Skeletal muscle tissue (tissue), 4 donors: Measurements from ENCODE around the gene NDUFAB1. TPM values are rescaled to one million over a fixed set of nuclear protein-coding genes. Genes with fewer than 3 reads are reported as not detected.

Source experiments
- H3K27ac ChIP-seq: one replicate; pipeline ENCODE4 v1.7.0; 2013; ENCODE audit warnings: mild to moderate bottlenecking, low read depth, low read length, inconsistent platforms
- H3K27me3 ChIP-seq, 3 donors: one replicate each; pipeline ENCODE4 v1.7.0; 2013; ENCODE audit warnings: low read length in 3 of 3; ENCODE audit not compliant: control insufficient read depth in 3 of 3, insufficient read depth in 3 of 3
- H3K36me3 ChIP-seq, 3 donors: one replicate each; pipeline ENCODE4 v1.7.0; 2013; ENCODE audit warnings: low read length in 3 of 3; ENCODE audit not compliant: control insufficient read depth in 3 of 3, insufficient read depth in 3 of 3
- H3K4me1 ChIP-seq, 3 donors: one replicate each; pipeline ENCODE4 v1.7.0; 2013; ENCODE audit warnings: low read length in 3 of 3, mild to moderate bottlenecking in 3 of 3; ENCODE audit not compliant: control insufficient read depth in 3 of 3, insufficient read depth in 3 of 3
- H3K4me3 ChIP-seq, 3 donors: one replicate each; pipeline ENCODE4 v1.7.0; 2013; ENCODE audit warnings: low read length in 3 of 3
- H3K9ac ChIP-seq, 3 donors: one replicate each; pipeline ENCODE4 v1.7.0; 2013; ENCODE audit warnings: low read length in 3 of 3, mild to moderate bottlenecking in 3 of 3, moderate library complexity in 2 of 3, low read depth in 1 of 3
- H3K9me3 ChIP-seq, 3 donors: one replicate each; pipeline ENCODE4 v1.7.0; 2013; ENCODE audit warnings: low read length in 3 of 3; ENCODE audit not compliant: control insufficient read depth in 3 of 3
- total RNA-seq: library from RNA; depleted of rRNA; stranded (reverse); fragments of >200 nt; gene quantifications from one replicate; pipeline ENCODE4 v1.2.3, GENCODE V29; 2014
- donor health status: Osteomylitis.

Gene NDUFAB1
- total RNA-seq, 1 donor from 2014 or later = 111 TPM

- peaks cover 0 to 5% (median 4%) of the 10 kb centered on the region in 3 donors for H3K4me1 ChIP-seq
- H3K9ac ChIP-seq = no peak overlapping the region
- peaks cover 28 to 50% (median 35%) of the 10 kb centered on the region in 3 donors for H3K36me3 ChIP-seq
- no peak overlapping the region for H3K27ac ChIP-seq
- H3K9me3 ChIP-seq = no peaks in the 10 kb centered on the region
- H3K27me3 ChIP-seq = no peaks in the 10 kb centered on the region
- H3K4me3 ChIP-seq = no peak overlapping the region
Observed at GRCh38 chr16:23537390-23537789, 58.7 kb downstream of the NDUFAB1 start.

DNA sequence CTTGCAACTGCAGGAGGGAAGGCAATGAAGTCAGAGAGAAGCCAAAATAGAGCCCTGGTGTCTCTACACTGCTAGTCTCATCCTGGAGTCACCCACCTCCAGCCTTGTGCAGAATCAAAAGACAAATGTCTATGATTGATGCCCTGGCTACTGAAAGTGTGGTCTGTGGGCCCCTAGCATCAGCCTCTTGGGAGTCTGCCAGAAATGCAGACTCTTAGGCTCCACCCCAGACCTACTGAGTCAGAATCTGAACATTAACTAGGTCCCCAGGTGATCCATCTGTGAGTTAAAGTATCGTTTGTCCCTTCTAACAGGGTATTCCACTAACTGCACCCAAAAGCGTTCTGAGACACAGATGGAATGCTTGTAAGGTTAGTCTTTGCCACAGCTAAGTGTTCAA, 60.2 kb downstream of the NDUFAB1 start:
- Histone ChIP-seq H3K4me3 (no peak overlapping the region), H3K36me3 (peaks cover 34 to 57% (median 40%) of the 10 kb centered on the region in 3 donors), H3K9me3 (no peaks in the 10 kb centered on the region), H3K4me1 (peaks cover 0 to 5% (median 4%) of the 10 kb centered on the region in 3 donors), H3K27ac (no peak overlapping the region), H3K9ac (no peak overlapping the region), H3K27me3 (no peaks in the 10 kb centered on the region)

DNA sequence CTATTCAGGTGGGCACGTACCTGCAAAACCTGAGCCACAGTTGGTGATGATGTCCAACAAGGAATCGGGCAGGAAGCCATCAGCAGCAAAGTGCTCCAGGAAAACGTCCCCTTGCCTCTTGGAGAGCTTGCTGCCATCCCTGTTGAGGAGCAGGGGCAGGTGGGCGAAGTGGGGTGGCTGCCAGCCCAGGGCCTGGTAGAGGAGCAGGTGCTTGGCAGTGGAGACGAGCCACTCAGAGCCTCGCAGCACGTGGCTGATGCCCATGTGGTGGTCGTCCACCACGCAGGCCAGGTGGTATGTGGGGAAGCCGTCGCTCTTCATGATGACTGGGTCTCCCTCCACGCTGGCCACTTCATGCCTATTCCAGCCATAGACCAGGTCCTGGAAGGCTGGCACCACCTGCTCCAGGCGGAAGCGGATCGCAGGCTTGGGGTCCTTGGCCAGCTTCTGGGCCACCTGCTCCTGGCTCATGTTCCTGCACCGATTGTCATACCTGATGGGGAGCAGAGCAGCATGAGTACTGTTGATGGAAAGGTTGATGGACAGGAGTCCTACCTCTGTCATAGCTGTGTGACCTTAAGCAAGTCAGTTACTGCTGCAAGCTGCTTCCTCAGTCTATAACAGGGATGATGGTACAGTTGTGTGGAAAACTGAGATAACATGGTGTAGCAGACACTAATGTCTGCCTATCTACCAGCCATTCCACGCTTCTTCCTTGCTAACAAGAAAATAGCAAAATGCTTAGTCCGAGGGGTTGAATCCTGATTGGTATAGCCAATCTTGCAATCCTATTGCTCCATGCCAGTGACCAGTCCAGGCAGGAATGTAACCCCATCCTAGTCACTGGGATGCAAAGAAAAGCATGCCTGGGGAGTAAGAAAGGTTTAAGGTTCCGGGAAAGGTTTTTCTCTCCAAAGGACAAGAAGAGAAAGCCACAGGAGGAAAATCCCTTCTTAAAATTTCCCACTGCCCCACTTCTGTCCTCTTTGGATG, 61.0 kb downstream of the NDUFAB1 start:
- H3K27ac ChIP-seq = no peak overlapping the region
- H3K9ac ChIP-seq = no peak overlapping the region
- no peaks in the 10 kb centered on the region for H3K27me3 ChIP-seq
- no peaks in the 10 kb centered on the region for H3K9me3 ChIP-seq
- peaks cover 0 to 5% (median 4%) of the 10 kb centered on the region in 3 donors for H3K4me1 ChIP-seq
- H3K36me3 ChIP-seq = peaks cover 31 to 53% (median 37%) of the 10 kb centered on the region in 3 donors
- no peak overlapping the region for H3K4me3 ChIP-seq

DNA sequence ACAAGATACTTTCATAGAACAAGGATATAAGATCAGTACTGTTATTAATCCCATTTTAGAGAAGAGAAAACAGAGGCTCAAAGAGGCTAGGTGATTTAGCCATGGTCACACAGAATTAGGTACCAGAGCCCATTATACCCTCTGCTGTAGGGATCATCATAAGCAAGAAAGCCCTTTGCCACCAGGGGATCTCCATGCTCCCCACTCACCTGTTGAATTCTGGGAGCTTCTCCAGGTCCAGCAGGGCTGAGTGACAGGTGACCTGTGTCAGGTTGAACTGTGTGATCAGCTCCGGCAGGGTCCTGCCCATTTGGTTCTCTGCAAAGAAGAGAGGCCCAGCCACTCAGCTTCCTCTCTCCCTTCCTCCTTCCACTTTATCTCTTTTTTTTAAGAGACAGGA, 63.7 kb downstream of the NDUFAB1 start:
- no peaks in the 10 kb centered on the region for H3K27me3 ChIP-seq
- no peak overlapping the region for H3K9ac ChIP-seq
- peaks cover 42 to 64% (median 58%) of the 10 kb centered on the region in 3 donors for H3K36me3 ChIP-seq
- H3K27ac ChIP-seq = no peak overlapping the region
- H3K9me3 ChIP-seq = no peaks in the 10 kb centered on the region
- H3K4me3 ChIP-seq = no peak overlapping the region
- peaks cover 0 to 9% (median 5%) of the 10 kb centered on the region in 3 donors for H3K4me1 ChIP-seq

Other genes with a start within 250 kb of the NDUFAB1 start
- gene COG7, start 143.1 kb downstream of the NDUFAB1 start, total RNA-seq = 12.5 TPM
- 31.8 TPM for gene GGA2, start 85.8 kb downstream of the NDUFAB1 start, total RNA-seq
- 26.1 TPM for gene EARS2, start 39.0 kb downstream of the NDUFAB1 start, total RNA-seq
- 36.5 TPM for gene UBFD1, start 38.6 kb downstream of the NDUFAB1 start, total RNA-seq
- gene PALB2, start 45.0 kb upstream of the NDUFAB1 start, total RNA-seq = 14.1 TPM
- 25.6 TPM for gene DCTN5, start 45.1 kb upstream of the NDUFAB1 start, total RNA-seq
- gene PLK1, start 82.6 kb upstream of the NDUFAB1 start, total RNA-seq = 2.6 TPM
- not detected for gene ERN2, start 116.9 kb upstream of the NDUFAB1 start, total RNA-seq
- gene CHP2, start 158.7 kb upstream of the NDUFAB1 start, total RNA-seq = not detected
- gene PRKCB, start 239.7 kb upstream of the NDUFAB1 start, total RNA-seq = 1.0 TPM